Nephron (organoid): ENCODE measurements around the gene CFAP206.
A peak's percentile ranks its signal among the peaks of the same experiment; 100 is the strongest.

ENCODE experiments used
- H3K27ac Mint-ChIP-seq, 3 experiments: 2 replicates each; pipeline ENCODE4 v1.8.0; 2020; ENCODE audit warnings: mixed read lengths in 3 of 3, mild to moderate bottlenecking in 2 of 3, moderate library complexity in 1 of 3
- H3K27me3 Mint-ChIP-seq: 2 replicates; pipeline ENCODE4 v1.8.0; 2021; ENCODE audit warnings: low read depth, mild to moderate bottlenecking, moderate library complexity, mixed read lengths
- H3K36me3 Mint-ChIP-seq: 2 replicates; pipeline ENCODE4 v1.8.0; 2020; ENCODE audit warnings: low read depth, mixed read lengths
- H3K4me1 Mint-ChIP-seq: 2 replicates; pipeline ENCODE4 v1.8.0; 2020; ENCODE audit warnings: mixed read lengths
- H3K4me3 Mint-ChIP-seq, 3 experiments: 2 replicates each; pipeline ENCODE4 v1.8.0; 2020; ENCODE audit warnings: mild to moderate bottlenecking in 3 of 3, mixed read lengths in 3 of 3, moderate library complexity in 2 of 3
- H3K9me3 Mint-ChIP-seq: 2 replicates; pipeline ENCODE4 v1.8.0; 2020; ENCODE audit warnings: mixed read lengths
- CTCF ChIP-seq, 3 experiments: fragments of 200-600 bp; sonication (generic); IDR thresholded peaks; one replicate each; pipeline ENCODE4 v1.5.0; 2021; ENCODE audit warnings: antibody characterized with exemption in 3 of 3; ENCODE audit not compliant: unreplicated experiment in 3 of 3

The CFAP206 gene

GRCh38 chr6:87472525-87473418, 65.0 kb downstream of the CFAP206 start, which contains the start of gene SLC35A1:
SLC35A1 (plus strand) TSS chr6:87472974; CDS start chr6:87473004, 30 bp downstream.
- TF ChIP-seq CTCF (IDR thresholded peaks at IDR 0.05; ENCODE audit: unreplicated experiment in 3 of 3), result peak in 2 of 3 experiments; percentile 21 to 32
- H3K4me1 Mint-ChIP-seq, result peaks cover 12% of the 10 kb centered on the region
- H3K36me3 Mint-ChIP-seq, result no peaks in the 10 kb centered on the region
- no peaks in the 10 kb centered on the region for H3K9me3 Mint-ChIP-seq
- no peaks in the 10 kb centered on the region for H3K27me3 Mint-ChIP-seq
- peak within 1 kb of the TSS; percentile 95 to 97 (median 96) for H3K27ac Mint-ChIP-seq
- H3K4me3 Mint-ChIP-seq, result peak within 1 kb of the TSS; percentile 99

- H3K36me3 Mint-ChIP-seq, result peaks cover 7% of the 10 kb centered on the region
- peak overlapping the region; percentile 70 to 97 (median 78) for H3K27ac Mint-ChIP-seq
- TF ChIP-seq CTCF (IDR thresholded peaks at IDR 0.05; ENCODE audit: unreplicated experiment in 3 of 3), result no peak
- H3K4me3 Mint-ChIP-seq, result peak overlapping the region; percentile 99
- H3K27me3 Mint-ChIP-seq, result no peaks in the 10 kb centered on the region
- H3K9me3 Mint-ChIP-seq, result no peaks in the 10 kb centered on the region
- H3K4me1 Mint-ChIP-seq, result peaks cover 12% of the 10 kb centered on the region
Observed at GRCh38 chr6:87473419-87473903, 65.7 kb downstream of the CFAP206 start.

- Mint-ChIP-seq H3K27me3 (no peaks in the 10 kb centered on the region), H3K4me1 (no peaks in the 10 kb centered on the region)
- TF ChIP-seq CTCF (IDR thresholded peaks at IDR 0.05; ENCODE audit: unreplicated experiment in 3 of 3), result no peak
Observed at GRCh38 chr6:87481931-87482330, 74.2 kb downstream of the CFAP206 start.

GRCh38 chr6:87482366-87482765, 74.6 kb downstream of the CFAP206 start:
- no peaks in the 10 kb centered on the region for H3K27me3 Mint-ChIP-seq
- H3K36me3 Mint-ChIP-seq, result peaks cover 51% of the 10 kb centered on the region
- TF ChIP-seq CTCF (IDR thresholded peaks at IDR 0.05; ENCODE audit: unreplicated experiment in 3 of 3), result no peak
- H3K9me3 Mint-ChIP-seq, result no peaks in the 10 kb centered on the region
- no peaks in the 10 kb centered on the region for H3K4me1 Mint-ChIP-seq
- H3K27ac Mint-ChIP-seq, result no peak overlapping the region
- no peak overlapping the region for H3K4me3 Mint-ChIP-seq

More at GRCh38 chr6:87481931-87482330, 74.2 kb downstream of the CFAP206 start:
- Mint-ChIP-seq H3K27ac (no peak overlapping the region), H3K36me3 (peaks cover 51% of the 10 kb centered on the region), H3K4me3 (no peak overlapping the region), H3K9me3 (no peaks in the 10 kb centered on the region)

- peak in 2 of 3 experiments; percentile 10 to 11 for TF ChIP-seq CTCF (IDR thresholded peaks at IDR 0.05; ENCODE audit: unreplicated experiment in 3 of 3)
- Mint-ChIP-seq H3K27ac (no peak overlapping the region), H3K36me3 (peaks cover 41% of the 10 kb centered on the region), H3K9me3 (no peaks in the 10 kb centered on the region), H3K4me1 (no peaks in the 10 kb centered on the region), H3K27me3 (no peaks in the 10 kb centered on the region), H3K4me3 (no peak overlapping the region)
Observed at GRCh38 chr6:87483929-87484328, 76.2 kb downstream of the CFAP206 start.
